Nephron (organoid): ENCODE results near the gene MRPL36.
A peak's percentile ranks its signal among the peaks of the same experiment; 100 is the strongest.
"Not testable (repeated sequence)": the region's sequence is repeated elsewhere in the genome, so short reads cannot be mapped to it uniquely, and the experiment has no call there.

ENCODE experiments used
- H3K27ac Mint-ChIP-seq, 3 experiments: 2 replicates each; pipeline ENCODE4 v1.8.0; 2020; ENCODE audit warnings: mixed read lengths in 3 of 3, mild to moderate bottlenecking in 2 of 3, moderate library complexity in 1 of 3
- H3K27me3 Mint-ChIP-seq: 2 replicates; pipeline ENCODE4 v1.8.0; 2021; ENCODE audit warnings: low read depth, mild to moderate bottlenecking, moderate library complexity, mixed read lengths
- H3K36me3 Mint-ChIP-seq: 2 replicates; pipeline ENCODE4 v1.8.0; 2020; ENCODE audit warnings: low read depth, mixed read lengths
- H3K4me1 Mint-ChIP-seq: 2 replicates; pipeline ENCODE4 v1.8.0; 2020; ENCODE audit warnings: mixed read lengths
- H3K4me3 Mint-ChIP-seq, 3 experiments: 2 replicates each; pipeline ENCODE4 v1.8.0; 2020; ENCODE audit warnings: mild to moderate bottlenecking in 3 of 3, mixed read lengths in 3 of 3, moderate library complexity in 2 of 3
- H3K9me3 Mint-ChIP-seq: 2 replicates; pipeline ENCODE4 v1.8.0; 2020; ENCODE audit warnings: mixed read lengths
- TF ChIP-seq, protein P1 (sequence below), 3 experiments: fragments of 200-600 bp; sonication (generic); IDR thresholded peaks; one replicate each; pipeline ENCODE4 v1.5.0; 2021; ENCODE audit warnings: antibody characterized with exemption in 3 of 3; ENCODE audit not compliant: unreplicated experiment in 3 of 3

Gene MRPL36

DNA sequence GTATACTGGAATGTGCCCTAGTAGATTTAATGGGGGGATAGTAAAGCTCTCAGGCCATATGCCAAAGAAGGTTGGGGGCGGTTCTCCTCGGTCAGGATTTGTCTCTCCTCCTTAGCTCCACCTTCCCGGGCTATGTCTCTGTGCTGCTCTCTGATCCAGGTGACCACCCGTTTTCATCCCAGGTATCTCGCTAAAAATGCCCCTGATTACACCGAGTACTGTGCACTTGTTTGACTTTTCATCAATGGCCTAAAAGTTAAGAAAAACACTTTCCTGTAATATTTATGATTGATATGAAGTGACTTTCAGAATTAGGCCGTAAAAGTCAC lies 2.3 kb upstream of the MRPL36 start:
- peaks cover 34% of the 10 kb centered on the region for H3K4me1 Mint-ChIP-seq
- TF ChIP-seq, protein P1, sequence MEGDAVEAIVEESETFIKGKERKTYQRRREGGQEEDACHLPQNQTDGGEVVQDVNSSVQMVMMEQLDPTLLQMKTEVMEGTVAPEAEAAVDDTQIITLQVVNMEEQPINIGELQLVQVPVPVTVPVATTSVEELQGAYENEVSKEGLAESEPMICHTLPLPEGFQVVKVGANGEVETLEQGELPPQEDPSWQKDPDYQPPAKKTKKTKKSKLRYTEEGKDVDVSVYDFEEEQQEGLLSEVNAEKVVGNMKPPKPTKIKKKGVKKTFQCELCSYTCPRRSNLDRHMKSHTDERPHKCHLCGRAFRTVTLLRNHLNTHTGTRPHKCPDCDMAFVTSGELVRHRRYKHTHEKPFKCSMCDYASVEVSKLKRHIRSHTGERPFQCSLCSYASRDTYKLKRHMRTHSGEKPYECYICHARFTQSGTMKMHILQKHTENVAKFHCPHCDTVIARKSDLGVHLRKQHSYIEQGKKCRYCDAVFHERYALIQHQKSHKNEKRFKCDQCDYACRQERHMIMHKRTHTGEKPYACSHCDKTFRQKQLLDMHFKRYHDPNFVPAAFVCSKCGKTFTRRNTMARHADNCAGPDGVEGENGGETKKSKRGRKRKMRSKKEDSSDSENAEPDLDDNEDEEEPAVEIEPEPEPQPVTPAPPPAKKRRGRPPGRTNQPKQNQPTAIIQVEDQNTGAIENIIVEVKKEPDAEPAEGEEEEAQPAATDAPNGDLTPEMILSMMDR (IDR thresholded peaks at IDR 0.05; ENCODE audit: unreplicated experiment in 3 of 3) = no peak
- no peaks in the 10 kb centered on the region for H3K27me3 Mint-ChIP-seq
- H3K9me3 Mint-ChIP-seq = no peaks in the 10 kb centered on the region
- peaks cover 51% of the 10 kb centered on the region for H3K36me3 Mint-ChIP-seq
- peak overlapping the region; percentile 23 to 79 (median 72) for H3K27ac Mint-ChIP-seq
- peak overlapping the region; percentile 99 to 100 (median 99) for H3K4me3 Mint-ChIP-seq

DNA sequence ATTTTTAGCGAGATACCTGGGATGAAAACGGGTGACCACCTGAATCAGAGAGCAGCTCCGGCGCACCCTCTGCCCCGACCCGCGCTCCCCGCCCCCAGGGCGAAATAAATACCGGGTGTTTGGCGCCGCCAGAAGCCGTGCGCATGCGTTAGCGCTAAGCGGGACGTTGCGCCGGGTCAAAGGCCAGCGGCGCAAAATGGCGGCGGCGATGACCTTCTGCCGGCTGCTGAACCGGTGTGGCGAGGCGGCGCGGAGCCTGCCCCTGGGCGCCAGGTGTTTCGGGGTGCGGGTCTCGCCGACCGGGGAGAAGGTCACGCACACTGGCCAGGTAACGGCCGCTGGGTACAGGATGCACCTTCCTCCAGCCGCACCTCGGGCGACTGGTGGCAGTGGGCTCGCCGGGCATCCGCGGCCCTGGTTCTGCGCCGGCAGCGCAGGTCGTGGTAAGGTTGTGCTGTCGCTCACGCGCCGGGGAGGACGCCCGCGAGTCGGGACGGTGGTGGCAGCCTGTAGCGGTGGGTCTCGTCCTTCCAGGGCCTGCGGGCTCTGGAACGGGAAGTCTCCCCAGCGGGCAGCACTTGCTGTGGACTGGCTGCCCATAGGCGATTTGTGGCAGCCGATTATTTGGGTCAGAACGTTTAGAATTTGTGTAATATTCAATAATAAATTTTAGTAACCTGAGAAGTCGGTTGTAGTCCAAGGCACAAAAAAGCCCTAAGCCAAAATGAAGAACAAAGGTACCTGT lies 1.8 kb upstream of the MRPL36 start, which contains the start of gene NDUFS6:
NDUFS6 (plus strand) TSS at position 186 of the 745 bp plus-strand sequence; CDS start at position 197, 11 bp downstream.
- H3K36me3 Mint-ChIP-seq = peaks cover 50% of the 10 kb centered on the region
- no peaks in the 10 kb centered on the region for H3K9me3 Mint-ChIP-seq
- peak within 1 kb of the TSS; percentile 99 to 100 (median 99) for H3K4me3 Mint-ChIP-seq
- peak within 1 kb of the TSS; percentile 95 to 100 (median 100) for H3K27ac Mint-ChIP-seq
- no peaks in the 10 kb centered on the region for H3K27me3 Mint-ChIP-seq
- H3K4me1 Mint-ChIP-seq = peaks cover 34% of the 10 kb centered on the region
- TF ChIP-seq, protein P1 (IDR thresholded peaks at IDR 0.05; ENCODE audit: unreplicated experiment in 3 of 3) = no peak

DNA sequence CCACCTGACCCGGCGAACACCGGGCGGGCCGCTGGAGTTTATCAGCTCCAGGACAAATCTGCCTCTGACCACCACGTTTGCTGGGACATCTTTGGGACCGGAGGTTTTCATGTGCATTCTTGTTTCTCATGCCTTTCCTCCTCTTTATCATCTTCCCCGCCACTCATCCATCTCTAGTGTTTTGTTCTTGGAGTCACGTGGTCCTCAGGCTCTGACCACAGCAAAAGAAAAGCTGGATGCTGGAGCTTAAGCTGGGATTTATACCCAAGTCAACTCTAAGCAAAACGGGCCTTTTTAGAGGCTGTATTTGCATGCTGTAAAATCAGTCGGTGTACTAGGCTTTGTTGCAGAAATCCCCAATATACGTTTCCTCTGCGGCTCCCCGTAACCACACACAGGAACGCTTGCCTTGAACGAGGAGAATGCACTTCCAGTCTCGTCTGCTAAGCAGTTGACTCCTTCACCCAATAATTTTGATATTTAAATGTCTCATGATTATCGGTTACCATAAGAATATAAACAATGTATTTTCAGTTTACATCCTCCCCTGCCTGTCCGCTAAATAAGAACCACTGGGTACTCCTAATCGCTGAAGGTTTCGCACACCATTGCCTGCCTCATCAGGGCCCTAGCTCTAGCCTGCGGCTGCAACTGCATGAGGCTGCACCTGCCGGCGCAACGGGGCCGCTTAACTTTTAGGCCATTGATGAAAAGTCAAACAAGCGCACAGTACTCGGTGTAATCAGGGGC lies 1.0 kb upstream of the MRPL36 start:
- peaks cover 34% of the 10 kb centered on the region for H3K4me1 Mint-ChIP-seq
- TF ChIP-seq, protein P1 (IDR thresholded peaks at IDR 0.05; ENCODE audit: unreplicated experiment in 3 of 3) = no peak
- H3K36me3 Mint-ChIP-seq = peaks cover 48% of the 10 kb centered on the region
- peak overlapping the region; percentile 95 to 100 (median 100) for H3K27ac Mint-ChIP-seq
- no peaks in the 10 kb centered on the region for H3K9me3 Mint-ChIP-seq
- H3K27me3 Mint-ChIP-seq = no peaks in the 10 kb centered on the region
- H3K4me3 Mint-ChIP-seq = peak overlapping the region; percentile 99 to 100 (median 99)

DNA sequence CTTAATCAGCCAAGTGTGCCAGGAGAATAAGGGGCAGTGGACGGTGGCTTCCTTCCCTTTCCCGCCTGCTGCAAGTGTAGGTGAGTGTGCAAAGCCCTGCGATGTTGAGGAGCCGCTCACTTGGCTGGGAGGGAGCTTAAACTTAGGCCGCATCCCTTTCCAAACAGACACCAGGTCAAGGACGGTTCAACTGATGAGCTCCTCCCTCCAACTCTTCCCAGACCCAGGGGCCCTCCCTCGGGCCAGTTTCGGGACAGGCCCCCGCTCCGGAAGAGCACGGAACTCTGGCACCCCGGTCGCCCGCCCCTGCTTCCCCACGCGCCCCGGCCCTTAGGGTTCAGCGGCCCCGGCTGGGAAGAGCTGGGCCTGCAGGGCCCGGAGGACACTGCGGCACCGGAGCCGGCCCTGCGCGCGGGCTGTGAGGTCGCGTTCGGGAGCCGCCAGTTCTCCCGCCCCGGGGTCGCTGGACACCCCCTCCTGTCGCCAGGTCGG lies 481 bp downstream of the MRPL36 start:
- H3K27ac Mint-ChIP-seq = peak overlapping the region in 2 of 3 experiments; percentile 61 to 62
- H3K27me3 Mint-ChIP-seq = peaks cover 3% of the 10 kb centered on the region
- TF ChIP-seq, protein P1 (IDR thresholded peaks at IDR 0.05; ENCODE audit: unreplicated experiment in 3 of 3) = no peak
- H3K4me3 Mint-ChIP-seq = peak overlapping the region; percentile 87 to 99 (median 87)
- H3K9me3 Mint-ChIP-seq = no peaks in the 10 kb centered on the region
- H3K36me3 Mint-ChIP-seq = peaks cover 34% of the 10 kb centered on the region
- peaks cover 43% of the 10 kb centered on the region for H3K4me1 Mint-ChIP-seq

DNA sequence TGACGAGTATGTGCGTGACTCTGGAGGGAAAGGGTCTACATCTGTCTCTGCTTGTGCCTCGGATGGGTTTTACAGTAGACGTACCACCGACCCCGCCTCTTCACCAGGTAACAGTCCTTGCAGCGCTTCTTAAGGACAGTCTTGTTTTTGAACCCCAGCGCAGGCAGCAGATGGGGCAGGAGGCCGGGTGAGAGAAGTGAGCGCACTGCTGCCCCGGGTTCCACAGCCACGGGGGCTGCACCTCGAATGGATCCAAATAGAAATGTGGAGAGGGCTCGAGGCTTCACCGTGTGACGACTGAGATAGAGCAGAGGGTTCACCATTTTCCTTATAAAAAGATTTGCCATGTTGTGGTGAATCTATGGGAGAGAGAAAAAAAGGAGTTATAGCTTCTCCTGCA lies 1.0 kb downstream of the MRPL36 start:
- H3K27ac Mint-ChIP-seq = peak overlapping the region in 1 of 3 experiments; percentile 62
- H3K36me3 Mint-ChIP-seq = peaks cover 29% of the 10 kb centered on the region
- H3K27me3 Mint-ChIP-seq, H3K9me3 Mint-ChIP-seq: not testable (repeated sequence)
- H3K4me1 Mint-ChIP-seq = peaks cover 44% of the 10 kb centered on the region
- H3K4me3 Mint-ChIP-seq = peak overlapping the region; percentile 87 to 99 (median 87)

DNA sequence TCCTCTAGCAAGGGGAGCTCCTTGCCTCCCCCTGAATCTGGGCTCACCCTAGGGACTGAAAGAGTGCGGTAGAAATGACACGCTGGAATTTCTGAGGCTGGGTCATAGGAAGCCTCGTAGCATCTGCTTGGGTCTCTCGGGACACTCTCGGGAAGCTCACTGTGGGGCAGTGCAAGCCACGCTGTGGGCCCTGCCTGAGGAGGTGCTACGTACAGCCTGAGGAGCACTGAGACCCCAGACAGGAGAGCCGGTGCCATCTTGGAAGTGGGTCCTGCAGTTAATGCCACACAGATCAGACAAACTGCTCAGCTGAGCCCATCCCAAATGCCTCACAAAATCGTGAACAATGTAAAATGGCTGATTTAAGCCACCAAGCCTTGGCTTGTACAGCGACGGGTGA lies 1.8 kb downstream of the MRPL36 start:
- H3K9me3 Mint-ChIP-seq = no peaks in the 10 kb centered on the region
- TF ChIP-seq, protein P1 (IDR thresholded peaks at IDR 0.05; ENCODE audit: unreplicated experiment in 3 of 3) = no peak
- peaks cover 48% of the 10 kb centered on the region for H3K4me1 Mint-ChIP-seq
- no peak overlapping the region for H3K27ac Mint-ChIP-seq
- peak overlapping the region; percentile 87 to 99 (median 87) for H3K4me3 Mint-ChIP-seq
- peaks cover 3% of the 10 kb centered on the region for H3K27me3 Mint-ChIP-seq
- peaks cover 21% of the 10 kb centered on the region for H3K36me3 Mint-ChIP-seq
